Activated naive CD8-positive, alpha-beta T cell (primary cell): Measurements from ENCODE around the gene NR2F1.
A peak's percentile ranks its signal among the peaks of the same experiment; 100 is the strongest.
"Not testable (repeated sequence)": the region's sequence is repeated elsewhere in the genome, so short reads cannot be mapped to it uniquely, and the experiment has no call there.

Experiments
- H3K27ac Mint-ChIP-seq: one replicate; pipeline ENCODE4 v1.8.0; 2021; ENCODE audit warnings: mixed read lengths
- H3K27me3 Mint-ChIP-seq: one replicate; pipeline ENCODE4 v1.8.0; 2021; ENCODE audit warnings: mixed read lengths
- H3K36me3 Mint-ChIP-seq: one replicate; pipeline ENCODE4 v1.8.0; 2021; ENCODE audit warnings: mixed read lengths
- H3K4me1 Mint-ChIP-seq: one replicate; pipeline ENCODE4 v1.8.0; 2021; ENCODE audit warnings: low read depth, mixed read lengths
- H3K4me3 Mint-ChIP-seq: one replicate; pipeline ENCODE4 v1.8.0; 2021; ENCODE audit warnings: mild to moderate bottlenecking, mixed read lengths
- H3K9me3 Mint-ChIP-seq: one replicate; pipeline ENCODE4 v1.8.0; 2021; ENCODE audit warnings: low read depth, mixed read lengths

Gene NR2F1

DNA sequence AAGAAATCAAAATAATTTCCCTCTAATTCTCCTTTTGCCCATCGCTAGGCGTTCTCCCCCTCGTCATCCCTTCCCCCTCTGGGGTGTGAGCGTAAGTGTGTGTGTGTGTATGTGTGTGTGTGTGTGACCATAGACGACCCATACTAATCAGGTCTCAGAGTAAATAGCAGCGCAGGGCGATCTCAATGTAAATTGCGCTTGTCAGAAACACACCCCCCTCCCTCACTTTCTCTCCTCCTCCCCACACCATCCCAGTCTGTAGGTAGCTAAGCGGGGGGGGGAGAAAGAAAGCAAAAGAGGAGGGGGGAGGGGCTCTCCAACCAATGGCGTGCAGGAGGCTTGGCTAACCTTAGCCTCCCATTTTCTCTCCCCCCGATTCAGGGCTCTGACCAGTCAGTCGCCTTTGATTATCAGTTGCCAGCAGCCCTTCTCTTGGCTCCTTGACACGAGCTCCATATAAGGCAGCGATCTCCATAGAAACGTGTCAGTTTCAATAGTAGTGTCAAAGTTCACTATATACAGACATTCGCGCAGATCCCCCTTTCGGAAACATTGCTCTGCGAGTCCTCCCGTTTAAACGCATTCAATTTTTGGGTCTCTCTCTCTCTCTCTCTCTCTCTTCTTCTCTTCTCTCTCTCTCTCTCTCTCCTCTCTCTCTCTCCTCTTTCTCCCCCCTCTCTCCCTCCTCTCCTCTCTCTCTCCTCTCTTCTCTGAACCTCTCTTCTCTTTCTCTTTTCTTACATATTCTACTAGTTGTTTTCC, at the start of gene NR2F1:
Gene NR2F1, plus strand, starts transcription at position 546 of the 762 bp plus-strand sequence. CDS start 1,802 bp downstream, outside the sequence.
- H3K27ac Mint-ChIP-seq, result no peak within 1 kb of the TSS

DNA sequence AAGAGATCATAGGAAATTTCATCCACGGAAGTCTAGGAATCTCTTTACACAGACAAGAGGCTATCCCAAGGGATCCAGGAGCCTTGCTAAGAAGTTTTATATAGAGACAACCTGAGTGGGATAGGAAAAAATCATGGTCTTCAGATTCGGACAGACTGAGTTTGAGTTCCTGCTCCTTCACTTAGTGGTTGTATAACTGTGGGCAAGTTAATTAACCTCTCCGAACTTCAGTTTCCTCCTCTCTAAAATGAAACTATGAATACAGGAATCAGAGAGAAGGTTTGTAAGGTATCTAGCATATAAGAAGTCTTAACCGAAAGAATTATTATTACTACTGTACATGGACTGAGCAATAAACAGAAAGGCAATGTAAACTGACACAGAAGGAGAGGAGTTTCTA, 37.1 kb upstream of the NR2F1 start:
- H3K4me3 Mint-ChIP-seq, result no peak overlapping the region
- no peaks in the 10 kb centered on the region for H3K36me3 Mint-ChIP-seq
- H3K9me3 Mint-ChIP-seq, result peaks cover 4% of the 10 kb centered on the region
- H3K27ac Mint-ChIP-seq, result no peak overlapping the region
- H3K27me3 Mint-ChIP-seq, result peaks cover 17% of the 10 kb centered on the region
- H3K4me1 Mint-ChIP-seq, result no peaks in the 10 kb centered on the region

More for the DNA sequence above, at the start of gene NR2F1:
- H3K4me1 Mint-ChIP-seq, result peaks cover 40% of the 10 kb centered on the region
- H3K27me3 Mint-ChIP-seq, result peaks cover 35% of the 10 kb centered on the region
- no peak within 1 kb of the TSS for H3K4me3 Mint-ChIP-seq
- no peaks in the 10 kb centered on the region for H3K36me3 Mint-ChIP-seq
- no peaks in the 10 kb centered on the region for H3K9me3 Mint-ChIP-seq

DNA sequence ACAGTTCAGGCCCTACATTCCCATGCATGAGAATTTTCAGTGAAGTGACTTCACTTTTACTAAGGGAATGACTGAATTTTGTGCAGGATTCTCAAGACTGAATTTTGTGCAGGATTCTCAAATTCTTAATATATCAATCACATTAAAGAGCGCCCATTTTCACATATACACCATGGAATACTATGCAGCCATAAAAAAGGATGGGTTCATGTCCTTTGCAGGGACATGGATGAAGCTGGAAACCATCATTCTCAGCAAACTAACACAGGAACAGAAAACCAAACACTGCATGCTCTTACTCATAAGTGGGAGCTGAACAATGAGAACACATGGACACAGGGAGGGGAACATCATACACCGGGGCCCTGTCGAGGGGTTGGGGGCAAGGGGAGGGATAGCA, 33.4 kb upstream of the NR2F1 start:
- H3K4me1 Mint-ChIP-seq, H3K9me3 Mint-ChIP-seq: not testable (repeated sequence)
- peaks cover 23% of the 10 kb centered on the region for H3K27me3 Mint-ChIP-seq

DNA sequence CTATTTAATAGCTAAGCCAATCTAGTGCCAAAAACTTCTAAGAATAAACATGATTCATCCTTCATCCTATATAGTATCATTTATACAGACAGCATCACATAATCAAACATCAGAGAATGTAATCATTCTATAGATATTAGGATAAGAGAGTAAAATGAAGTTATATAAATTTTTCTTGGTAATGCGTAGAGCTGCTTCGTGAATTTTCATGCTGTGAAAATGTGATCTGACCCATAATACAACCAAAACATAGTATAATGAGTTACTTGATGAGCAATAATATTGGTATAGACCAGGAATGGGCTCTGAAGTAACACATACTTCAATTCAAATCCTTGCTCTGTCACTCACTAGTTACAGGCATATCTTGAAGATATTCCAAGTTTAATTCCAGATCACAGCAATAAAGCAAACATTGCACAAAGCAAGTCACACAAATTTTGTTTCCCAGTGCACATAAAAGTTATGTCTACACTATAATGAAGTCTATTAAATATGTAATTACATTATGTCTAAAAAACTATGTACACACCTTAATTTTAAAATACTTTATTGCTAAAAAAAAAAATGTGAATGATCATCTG, 25.9 kb upstream of the NR2F1 start:
- Mint-ChIP-seq H3K9me3 (no peaks in the 10 kb centered on the region), H3K4me3 (no peak overlapping the region), H3K36me3 (no peaks in the 10 kb centered on the region), H3K27ac (no peak overlapping the region), H3K4me1 (no peaks in the 10 kb centered on the region), H3K27me3 (peaks cover 18% of the 10 kb centered on the region)

More for the DNA sequence above, 33.4 kb upstream of the NR2F1 start:
- H3K36me3 Mint-ChIP-seq, H3K27ac Mint-ChIP-seq, H3K4me3 Mint-ChIP-seq: not testable (repeated sequence)

DNA sequence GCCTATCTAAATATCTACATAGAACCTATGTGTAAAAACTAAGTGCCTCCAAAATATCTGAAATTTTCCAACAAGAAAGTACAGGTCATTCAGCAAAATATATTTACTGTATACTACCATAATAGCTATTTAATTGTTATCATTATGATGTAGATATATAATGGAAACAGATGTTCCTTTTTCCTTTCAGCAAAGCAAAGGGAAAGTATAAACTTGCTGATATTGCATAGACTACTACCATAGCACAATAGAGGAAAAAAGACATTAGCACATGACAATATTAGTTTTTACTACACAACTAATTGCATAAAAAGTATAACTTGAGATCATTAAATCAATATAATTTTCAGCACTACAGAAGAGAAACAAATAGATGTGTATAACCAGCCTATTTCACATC, 16.9 kb upstream of the NR2F1 start:
- Mint-ChIP-seq H3K9me3 (no peaks in the 10 kb centered on the region), H3K4me3 (no peak overlapping the region), H3K27ac (no peak overlapping the region), H3K36me3 (peaks cover 5% of the 10 kb centered on the region), H3K27me3 (peaks cover 40% of the 10 kb centered on the region), H3K4me1 (peaks cover 15% of the 10 kb centered on the region)

DNA sequence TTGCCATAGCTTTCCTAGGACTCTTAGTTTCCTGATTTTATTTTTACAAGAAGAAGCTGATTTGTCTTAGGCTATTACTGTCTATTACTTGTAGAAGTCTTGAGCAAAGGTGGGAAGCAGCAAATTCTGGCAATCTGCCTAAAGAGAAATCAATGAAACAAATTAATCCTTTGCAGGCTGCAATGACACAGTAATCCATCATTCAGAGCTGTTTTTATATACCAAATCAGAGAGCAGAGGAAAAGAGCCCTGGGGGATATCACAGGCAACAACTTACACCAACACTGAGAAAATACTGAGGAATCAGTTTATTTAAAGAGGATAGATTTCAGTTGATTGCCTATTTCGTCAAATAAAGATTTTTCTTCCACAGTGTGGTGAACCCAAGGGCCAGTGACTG, 15.6 kb upstream of the NR2F1 start:
- H3K36me3 Mint-ChIP-seq, result peaks cover 5% of the 10 kb centered on the region
- peaks cover 48% of the 10 kb centered on the region for H3K27me3 Mint-ChIP-seq
- no peak overlapping the region for H3K27ac Mint-ChIP-seq
- H3K9me3 Mint-ChIP-seq, result no peaks in the 10 kb centered on the region
- no peak overlapping the region for H3K4me3 Mint-ChIP-seq
- H3K4me1 Mint-ChIP-seq, result peaks cover 25% of the 10 kb centered on the region

DNA sequence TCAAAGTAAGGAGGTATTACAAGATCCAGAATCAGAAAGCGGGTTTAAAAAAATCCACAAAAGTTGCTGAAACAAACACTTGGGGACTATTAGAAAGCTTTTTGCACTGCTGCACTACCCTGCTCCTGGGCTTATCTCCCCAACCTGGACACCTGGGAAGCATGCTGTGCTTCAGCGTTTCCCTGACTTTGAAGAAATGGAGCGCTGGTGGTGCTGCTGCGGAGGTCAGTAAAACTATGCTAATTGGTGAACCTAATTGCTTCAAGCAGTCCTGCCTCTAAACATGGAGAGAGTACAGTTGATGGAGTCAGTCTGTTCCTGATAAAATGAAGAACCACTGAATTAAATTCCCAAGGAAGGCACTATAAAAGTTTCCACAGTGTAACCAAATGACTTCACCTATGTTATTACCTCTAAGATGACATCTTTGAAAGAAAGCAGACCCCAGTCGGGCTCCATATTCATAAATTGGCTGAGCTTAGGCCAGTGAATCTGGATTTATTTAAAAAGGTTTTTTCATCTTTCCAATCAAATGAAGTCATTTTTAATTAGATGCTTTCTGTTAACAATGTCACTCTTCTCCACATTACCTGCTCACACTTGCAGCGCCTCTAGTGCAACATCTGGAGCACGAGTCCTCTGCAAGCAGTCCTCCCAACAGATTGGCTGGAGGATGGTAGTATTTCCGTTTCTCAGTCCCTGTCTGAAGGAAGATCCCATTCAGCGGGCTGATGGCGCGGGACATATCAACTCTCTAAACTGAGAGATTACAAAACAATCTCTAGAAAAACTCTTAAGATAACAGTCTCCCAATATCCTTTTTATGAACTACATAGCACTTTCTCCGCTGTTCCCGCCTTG, 13.5 kb upstream of the NR2F1 start:
- Mint-ChIP-seq H3K36me3 (peaks cover 2% of the 10 kb centered on the region), H3K27me3 (peaks cover 53% of the 10 kb centered on the region), H3K27ac (no peak overlapping the region), H3K4me1 (peaks cover 25% of the 10 kb centered on the region), H3K4me3 (peak overlapping the region; percentile 51), H3K9me3 (no peaks in the 10 kb centered on the region)

DNA sequence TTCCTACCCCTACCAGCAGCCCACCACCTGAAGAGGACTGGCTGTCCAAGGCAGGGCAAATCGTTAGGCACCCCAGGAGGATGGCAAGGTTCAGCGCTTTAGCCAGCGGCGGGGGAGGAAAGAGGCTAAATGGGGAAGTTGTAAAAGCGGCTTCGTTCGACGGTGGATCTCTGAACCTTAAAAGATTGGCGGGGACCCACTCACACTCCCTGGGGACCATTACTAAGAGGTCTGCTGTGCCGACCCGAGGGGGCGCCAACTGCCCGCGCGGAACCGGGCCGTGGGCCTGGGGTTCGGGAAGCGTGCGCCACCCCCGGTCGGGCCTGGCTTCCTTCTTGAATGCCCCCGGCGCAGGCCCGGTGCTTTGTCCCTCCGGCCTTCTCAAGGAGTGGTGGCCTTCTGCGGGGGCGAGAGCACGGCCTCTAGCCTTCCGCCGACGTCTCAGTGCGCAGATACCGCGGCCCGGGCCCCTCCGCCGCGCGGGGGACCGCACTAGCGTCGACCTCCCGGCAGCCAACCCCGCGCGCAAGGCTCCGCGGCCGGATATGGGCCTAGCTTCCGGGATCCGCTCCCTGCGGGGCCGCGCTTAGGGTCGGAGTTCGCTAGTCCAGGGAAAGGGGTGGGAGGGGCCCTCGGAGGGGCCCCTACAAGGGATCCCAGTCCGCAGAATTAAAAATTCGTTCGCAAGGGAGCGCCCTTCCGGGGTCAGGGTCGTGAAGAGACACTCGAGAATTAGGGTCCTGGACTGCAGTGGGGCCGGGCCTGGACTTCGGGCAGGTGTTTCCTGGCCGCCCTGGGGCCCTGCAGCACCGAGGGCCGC, 12.5 kb upstream of the NR2F1 start:
- H3K36me3 Mint-ChIP-seq, result peaks cover 2% of the 10 kb centered on the region
- peaks cover 58% of the 10 kb centered on the region for H3K27me3 Mint-ChIP-seq
- no peak overlapping the region for H3K27ac Mint-ChIP-seq
- H3K4me3 Mint-ChIP-seq, result peak overlapping the region; percentile 51
- H3K9me3 Mint-ChIP-seq, result no peaks in the 10 kb centered on the region
- H3K4me1 Mint-ChIP-seq, result peaks cover 26% of the 10 kb centered on the region

DNA sequence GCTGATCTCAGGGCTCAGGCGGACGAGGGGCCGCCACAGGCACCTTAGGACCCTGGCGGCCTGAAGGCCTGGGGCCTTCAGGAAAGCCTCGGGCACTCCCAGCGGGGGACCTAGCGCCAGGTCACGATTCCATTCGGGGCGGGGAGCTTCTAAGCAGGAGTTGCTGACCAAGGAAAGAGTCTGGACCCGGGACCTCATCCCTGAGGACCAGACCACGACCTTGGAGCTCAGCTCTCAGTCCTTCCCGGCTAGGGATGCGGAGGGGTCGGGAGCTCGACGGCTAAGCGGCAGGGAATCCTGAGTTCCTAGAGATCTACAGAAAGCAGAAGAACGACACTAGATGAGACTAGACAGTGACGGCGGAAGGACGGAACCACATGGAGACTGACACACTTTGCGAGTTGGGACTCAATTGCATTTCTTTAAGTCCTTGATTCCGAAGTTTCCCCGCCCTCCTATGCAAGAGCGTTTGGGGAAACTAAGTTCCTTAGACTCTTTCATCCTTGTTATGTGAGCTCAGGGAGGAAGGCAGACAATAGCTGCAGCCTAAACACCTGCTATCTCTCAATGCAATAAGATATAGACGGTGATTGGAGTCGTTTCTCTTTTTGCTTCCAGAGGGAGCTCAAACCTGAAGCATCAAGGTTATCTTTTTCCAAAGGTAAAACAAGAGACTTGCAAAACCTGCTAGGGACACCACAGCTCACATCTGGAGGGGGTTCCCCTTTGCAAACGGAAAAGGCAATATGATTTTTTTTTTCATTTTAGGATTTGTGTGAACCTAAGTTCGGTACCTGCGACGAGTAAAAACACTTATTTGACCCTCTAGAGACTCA, 11.7 kb upstream of the NR2F1 start:
- Mint-ChIP-seq H3K27me3 (peaks cover 65% of the 10 kb centered on the region), H3K27ac (peak overlapping the region; percentile 19)

DNA sequence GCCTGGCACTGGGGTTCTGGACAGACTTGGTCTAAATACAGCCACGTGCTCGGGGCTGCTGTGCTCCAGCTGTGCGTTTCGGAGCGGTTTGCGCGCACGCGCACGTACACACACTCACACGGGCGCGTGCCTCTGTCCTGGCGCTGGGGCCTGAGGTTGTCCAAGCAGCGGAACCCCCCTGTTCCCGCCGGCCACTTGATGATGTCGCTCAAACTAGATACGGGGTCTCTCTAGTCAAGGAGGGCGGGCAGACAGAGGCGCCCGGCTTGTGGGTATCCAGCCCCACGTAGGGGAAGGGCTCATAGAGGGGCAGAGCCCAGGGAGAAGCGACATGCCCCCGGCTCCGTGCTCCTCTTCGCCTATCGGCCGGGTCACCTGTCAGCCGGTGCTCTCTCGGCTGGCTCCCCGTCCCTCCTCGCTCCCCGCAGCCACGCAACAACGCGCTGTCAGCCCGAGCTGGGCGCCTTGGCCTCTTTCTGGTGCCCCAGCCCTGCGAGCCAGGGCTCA, 10.9 kb upstream of the NR2F1 start:
- peaks cover 68% of the 10 kb centered on the region for H3K27me3 Mint-ChIP-seq
- peak overlapping the region; percentile 53 for H3K4me3 Mint-ChIP-seq
- no peak overlapping the region for H3K27ac Mint-ChIP-seq

More for the DNA sequence above, 11.7 kb upstream of the NR2F1 start:
- Mint-ChIP-seq H3K4me3 (peak overlapping the region; percentile 53), H3K36me3 (peaks cover 2% of the 10 kb centered on the region), H3K4me1 (peaks cover 27% of the 10 kb centered on the region), H3K9me3 (no peaks in the 10 kb centered on the region)

DNA sequence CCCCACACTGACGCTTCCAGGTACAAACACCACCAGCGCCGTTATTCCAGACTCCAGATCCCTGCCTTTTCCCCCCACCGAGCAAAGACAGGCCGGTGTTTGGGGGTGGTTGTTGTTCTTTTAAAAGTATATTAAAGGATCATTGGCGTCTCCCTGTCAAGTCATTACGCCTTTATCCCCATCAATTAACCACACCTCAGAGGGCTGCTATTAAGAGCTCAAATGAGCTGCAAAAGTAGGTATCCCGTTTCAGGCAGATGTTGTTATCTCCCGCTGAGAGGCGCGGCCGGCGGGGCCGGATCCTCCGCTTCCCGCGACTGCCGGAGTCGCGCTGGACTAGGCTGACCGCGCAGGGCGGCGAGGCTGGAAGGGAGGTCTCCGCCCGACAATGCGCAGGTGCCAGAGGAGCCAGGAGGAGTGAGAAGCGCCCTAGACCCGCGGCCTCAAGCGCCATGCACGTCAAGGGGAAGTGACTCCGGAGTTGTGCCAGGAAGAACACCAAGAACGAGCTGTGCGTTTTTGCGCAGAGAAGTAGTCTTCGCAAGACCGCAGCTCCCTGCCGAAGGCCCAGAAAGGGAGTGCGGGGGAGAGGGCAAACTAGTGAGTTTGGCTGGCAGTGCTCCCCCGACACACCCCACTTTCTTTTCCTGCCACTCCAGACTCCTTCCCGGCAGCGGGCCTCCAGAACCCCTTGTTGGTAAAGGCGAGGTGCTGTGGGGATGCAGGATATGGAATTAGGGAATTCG, 10.2 kb upstream of the NR2F1 start:
- H3K27ac Mint-ChIP-seq, result no peak overlapping the region
- H3K27me3 Mint-ChIP-seq, result peaks cover 67% of the 10 kb centered on the region
- H3K4me3 Mint-ChIP-seq, result no peak overlapping the region
- H3K9me3 Mint-ChIP-seq, result no peaks in the 10 kb centered on the region
- H3K4me1 Mint-ChIP-seq, result peaks cover 27% of the 10 kb centered on the region
- peaks cover 2% of the 10 kb centered on the region for H3K36me3 Mint-ChIP-seq

More for the DNA sequence above, 10.9 kb upstream of the NR2F1 start:
- H3K9me3 Mint-ChIP-seq, result no peaks in the 10 kb centered on the region
- H3K36me3 Mint-ChIP-seq, result peaks cover 2% of the 10 kb centered on the region
- H3K4me1 Mint-ChIP-seq, result peaks cover 27% of the 10 kb centered on the region

DNA sequence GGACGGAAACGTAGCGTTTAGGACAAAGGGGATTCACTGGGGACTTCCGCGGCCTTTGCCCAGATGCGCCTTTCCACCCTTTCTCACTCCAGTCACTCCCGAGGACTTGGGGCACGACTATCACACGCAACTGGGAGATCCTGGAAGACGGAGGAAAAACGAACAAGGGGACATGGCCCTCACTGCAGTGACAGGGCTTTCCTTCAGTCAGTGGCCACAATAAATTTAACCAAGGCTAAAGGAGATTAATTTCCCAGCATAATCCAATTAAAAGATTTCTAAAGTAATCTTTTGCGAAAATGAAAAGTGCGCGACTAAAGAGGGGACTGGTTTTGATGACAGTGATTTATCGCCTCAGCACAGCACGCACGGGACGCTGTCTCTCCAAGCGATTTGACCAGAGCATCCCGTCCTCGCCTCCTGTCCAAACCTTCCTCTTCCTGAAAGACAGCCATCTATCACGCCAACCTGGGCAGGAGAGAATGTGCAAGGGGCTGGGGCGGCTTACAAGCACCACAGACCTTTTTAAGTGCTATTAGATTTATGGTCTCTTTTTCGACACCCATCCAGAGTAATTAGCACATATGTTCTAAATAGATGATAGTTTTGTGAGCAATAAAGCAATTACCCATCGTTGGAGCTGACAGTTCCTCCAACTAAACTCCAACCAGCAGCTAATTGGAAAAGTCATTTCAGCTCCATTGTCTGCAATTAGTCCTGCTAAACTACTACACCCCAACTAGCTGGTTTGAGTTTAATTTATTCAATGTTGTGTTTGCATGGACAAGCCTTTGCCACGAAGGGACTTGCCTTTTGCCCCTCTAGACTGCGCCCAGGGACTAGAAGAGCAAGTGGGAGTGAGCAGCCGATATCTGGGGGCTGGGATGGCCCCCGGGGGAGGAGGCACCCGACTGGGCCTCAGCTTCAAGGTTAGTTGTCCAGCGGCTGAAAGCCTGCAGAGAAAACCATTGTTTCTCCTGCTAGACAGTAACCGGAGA, 9.4 kb upstream of the NR2F1 start:
- no peak overlapping the region for H3K4me3 Mint-ChIP-seq
- H3K27me3 Mint-ChIP-seq, result peaks cover 71% of the 10 kb centered on the region
- no peak overlapping the region for H3K27ac Mint-ChIP-seq
- no peaks in the 10 kb centered on the region for H3K9me3 Mint-ChIP-seq
- peaks cover 34% of the 10 kb centered on the region for H3K4me1 Mint-ChIP-seq
- H3K36me3 Mint-ChIP-seq, result peaks cover 2% of the 10 kb centered on the region
